ENCODE data around the gene USP5.

Gene USP5

DNA sequence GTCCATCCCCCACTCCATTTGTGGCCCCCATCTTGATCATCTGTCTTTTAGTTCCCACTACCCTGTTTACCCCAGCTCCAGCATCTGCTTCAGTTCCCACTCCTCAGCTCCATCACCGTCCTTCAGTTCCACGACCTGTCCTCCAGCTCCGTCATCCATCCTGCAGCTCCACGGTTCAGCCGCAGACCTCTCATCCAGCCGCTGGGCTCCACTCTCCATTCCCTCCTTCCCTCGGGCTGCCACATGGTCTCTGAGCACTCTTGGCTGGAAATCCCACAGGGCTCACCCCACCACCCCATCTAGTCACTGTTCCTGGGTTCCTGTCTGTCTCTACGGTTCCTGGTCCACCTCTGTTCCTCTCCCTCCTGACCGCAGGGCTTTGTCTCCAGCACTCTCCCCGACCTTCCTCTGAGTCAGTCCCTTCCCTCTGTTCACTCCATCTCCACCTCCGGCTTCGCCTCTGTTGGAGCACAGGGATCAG lies 27.0 kb upstream of the USP5 start:
- peak in 2 of 10 donors; percentile 84 to 86 for DNase-seq
- intact Hi-C loops (cut with DNase I), result loop anchor here (1.0 to 5.0 kb wide), 2 partner anchors 72 to 88 kb away; partner anchors contain the start of gene MLF2

- DNase-seq, result peak; percentile 83 to 98 (median 90)
- intact Hi-C loops (cut with DNase I), result loop anchor here (1.0 to 5.0 kb wide), 2 partner anchors 72 to 88 kb away; partner anchors contain the start of gene MLF2
Measured at GRCh38 chr12:6825398-6826124, 26.4 kb upstream of the USP5 start.

GRCh38 chr12:6826125-6826733 lies 25.7 kb upstream of the USP5 start:
- intact Hi-C loops (cut with DNase I), result loop anchor here (5.0 kb wide), 1 partner anchor 89 kb away; no protein-coding TSS in a partner anchor
- DNase-seq, result peak in 2 of 10 donors; percentile 60 to 66

GRCh38 chr12:6826734-6827436 lies 25.1 kb upstream of the USP5 start:
- intact Hi-C loops (cut with DNase I), result loop anchor here (5.0 kb wide), 1 partner anchor 90 kb away; no protein-coding TSS in a partner anchor

DNA sequence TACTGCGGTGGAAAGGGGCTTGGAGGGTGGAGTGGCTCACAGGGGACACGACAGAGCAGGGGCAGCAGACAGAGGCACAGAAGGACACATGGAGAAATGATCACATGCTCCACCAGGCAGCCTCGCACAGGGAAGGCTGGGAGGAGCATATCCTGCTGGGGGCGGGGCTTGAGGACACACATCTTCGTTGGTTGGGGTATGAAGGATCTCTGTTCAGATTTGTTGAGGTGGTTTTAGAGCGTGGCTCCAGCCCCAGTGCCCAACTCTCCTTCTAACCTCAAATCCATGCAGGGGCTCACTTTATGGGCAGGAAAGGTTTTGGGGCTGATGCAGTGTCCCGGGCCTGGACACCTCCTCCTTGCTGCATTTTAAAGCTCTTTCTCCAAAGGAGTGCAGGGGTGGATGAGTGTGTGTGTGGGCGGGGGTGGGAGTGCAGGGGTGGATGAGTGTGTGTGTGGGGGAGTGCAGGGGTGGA lies 24.5 kb upstream of the USP5 start:
- intact Hi-C loops (cut with DNase I), result loop anchor here (5.0 kb wide), 1 partner anchor 90 kb away; no protein-coding TSS in a partner anchor

More at GRCh38 chr12:6826734-6827436, 25.1 kb upstream of the USP5 start:
- peak in 2 of 10 donors; percentile 59 to 66 for DNase-seq

GRCh38 chr12:6827982-6828780 lies 23.8 kb upstream of the USP5 start, which contains the start of gene P3H3:
TSS of gene P3H3 (plus strand) at chr12:6828407. CDS start at chr12:6828441, 34 bp downstream.
- intact Hi-C loops (cut with DNase I), result loop anchor here (5.0 kb wide), 1 partner anchor 91 kb away; no protein-coding TSS in a partner anchor
- DNase-seq, result peak in 4 of 10 donors; percentile 40 to 89 (median 71)

More for the DNA sequence above, 24.5 kb upstream of the USP5 start:
- peak; percentile 62 to 97 (median 84) for DNase-seq

- intact Hi-C loops (cut with DNase I), result loop anchor here (5.0 kb wide), 1 partner anchor 92 kb away; no protein-coding TSS in a partner anchor
- peak in 8 of 10 donors; percentile 50 to 94 (median 70) for DNase-seq
Measured at GRCh38 chr12:6828781-6829535, 23.0 kb upstream of the USP5 start.

DNA sequence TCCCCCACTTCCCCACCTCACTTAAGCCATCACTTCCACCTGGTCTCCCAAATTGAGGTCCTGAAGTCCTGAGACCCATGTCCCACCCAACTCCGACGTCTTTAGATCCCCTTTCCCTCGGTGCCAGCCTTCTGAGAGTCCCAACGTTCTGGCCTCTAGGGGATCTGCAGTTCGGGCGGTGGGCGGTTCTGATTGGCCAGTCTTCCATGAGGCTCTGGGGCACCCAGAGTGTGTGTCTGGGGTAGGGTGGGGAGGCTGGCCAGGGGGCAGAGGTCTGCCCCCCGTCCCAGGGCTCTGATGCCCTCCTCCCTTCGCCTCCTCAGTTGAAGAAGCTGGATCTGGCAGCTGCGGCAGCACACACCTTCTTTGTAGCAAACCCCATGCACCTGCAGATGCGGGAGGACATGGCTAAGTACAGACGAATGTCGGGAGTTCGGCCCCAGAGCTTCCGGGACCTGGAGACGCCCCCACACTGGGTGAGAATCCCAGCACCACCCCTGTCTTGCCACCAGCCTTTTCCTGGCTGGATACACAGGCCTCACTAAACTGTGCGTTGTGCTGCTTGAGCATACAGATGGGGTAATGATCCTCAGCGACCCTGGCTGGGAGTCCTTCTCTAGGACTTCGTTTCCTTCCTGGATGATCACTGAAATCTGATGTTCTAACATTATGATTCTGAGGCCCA lies 22.3 kb upstream of the USP5 start:
- DNase-seq, result peak in 3 of 10 donors; percentile 54 to 87 (median 87)
- intact Hi-C loops (cut with DNase I), result loop anchor here (5.0 kb wide), 1 partner anchor 92 kb away; no protein-coding TSS in a partner anchor

DNA sequence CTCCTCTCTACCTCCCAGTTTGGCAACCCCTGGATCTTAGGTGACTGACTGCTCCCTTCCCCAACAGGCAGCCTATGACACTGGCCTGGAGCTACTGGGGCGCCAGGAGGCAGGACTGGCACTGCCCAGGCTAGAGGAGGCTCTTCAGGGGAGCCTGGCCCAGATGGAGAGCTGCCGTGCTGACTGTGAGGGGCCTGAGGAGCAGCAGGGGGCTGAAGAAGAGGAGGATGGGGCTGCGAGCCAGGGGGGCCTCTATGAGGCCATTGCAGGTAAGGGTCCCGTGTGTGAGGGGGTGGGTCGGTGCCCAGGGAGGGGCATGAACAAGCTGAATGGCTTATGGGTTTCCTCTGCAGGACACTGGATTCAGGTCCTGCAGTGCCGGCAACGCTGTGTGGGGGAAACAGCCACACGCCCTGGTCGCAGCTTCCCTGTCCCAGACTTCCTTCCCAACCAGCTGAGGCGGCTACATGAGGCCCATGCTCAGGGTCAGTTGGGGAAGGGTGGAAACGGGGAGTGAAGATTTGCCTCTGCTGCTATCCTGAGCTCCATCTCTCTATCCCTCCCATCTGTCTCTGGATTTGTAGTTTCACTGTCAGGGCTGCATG lies 21.6 kb upstream of the USP5 start:
- DNase-seq, result peak in 2 of 10 donors; percentile 57 to 66
- intact Hi-C loops (cut with DNase I), result no loop called here

DNA sequence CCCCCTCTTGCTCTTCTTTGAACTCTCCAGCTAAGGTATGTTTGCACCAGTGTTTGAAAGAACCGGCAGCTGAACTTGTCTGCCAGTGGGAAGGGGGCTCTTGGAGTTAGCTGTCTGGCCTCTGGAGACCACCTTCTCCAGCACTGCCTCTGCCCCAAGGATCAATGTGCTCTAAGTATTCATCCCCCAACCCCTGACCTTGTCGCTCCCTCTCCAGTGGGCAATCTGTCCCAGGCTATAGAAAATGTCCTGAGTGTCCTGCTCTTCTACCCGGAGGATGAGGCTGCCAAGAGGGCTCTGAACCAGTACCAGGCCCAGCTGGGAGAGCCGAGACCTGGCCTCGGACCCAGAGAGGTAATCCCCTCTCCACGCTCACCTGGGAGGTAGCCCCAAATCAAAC lies 21.0 kb upstream of the USP5 start:
- intact Hi-C loops (cut with DNase I), result no loop called here
- no peak for DNase-seq

DNA sequence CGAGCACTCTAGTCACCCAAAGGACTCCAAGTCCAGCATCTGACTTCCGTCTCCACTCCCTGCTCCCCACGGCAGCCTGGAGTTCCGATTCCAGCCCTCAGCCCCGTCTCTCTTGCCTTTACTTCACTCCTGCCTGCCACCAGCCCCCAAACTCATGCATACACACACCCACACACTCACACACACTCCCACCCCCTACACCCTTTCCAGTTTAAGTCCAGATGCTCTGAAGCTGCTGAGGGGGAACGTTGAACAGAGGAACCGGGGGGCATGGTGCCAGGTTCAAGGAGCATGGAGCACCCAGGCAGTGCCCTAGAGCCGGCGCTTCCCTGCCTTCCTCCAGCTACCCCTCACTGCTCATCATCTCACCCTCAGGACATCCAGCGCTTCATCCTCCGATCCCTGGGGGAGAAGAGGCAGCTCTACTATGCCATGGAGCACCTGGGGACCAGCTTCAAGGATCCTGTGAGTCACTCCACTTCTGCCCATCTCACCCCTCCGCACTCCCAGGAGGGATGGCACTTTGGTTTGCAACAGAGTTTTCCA lies 20.4 kb upstream of the USP5 start:
- intact Hi-C loops (cut with DNase I), result no loop called here
- peak in 2 of 10 donors; percentile 53 to 69 for DNase-seq

DNA sequence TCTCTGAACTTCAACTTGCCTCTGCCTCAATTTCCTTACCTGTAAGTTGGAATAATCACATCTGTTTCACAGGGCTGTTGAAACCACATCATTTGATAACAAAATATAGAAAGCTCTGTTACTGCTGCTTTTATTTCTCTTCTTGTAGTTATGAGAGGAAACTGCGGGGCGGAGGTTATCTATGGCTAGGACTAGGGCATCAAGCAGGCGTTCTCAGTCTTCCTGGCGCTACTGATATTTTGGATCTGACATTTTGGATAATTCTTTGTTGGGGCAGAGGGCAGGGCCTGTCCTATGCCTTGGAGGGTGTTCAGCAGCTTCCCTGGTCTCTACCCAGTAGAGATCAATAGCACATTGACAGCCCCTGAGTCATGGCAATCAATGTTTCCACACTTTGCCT lies 19.8 kb upstream of the USP5 start:
- DNase-seq, result peak in 1 of 10 donors; percentile 22
- intact Hi-C loops (cut with DNase I), result no loop called here

- intact Hi-C loops (cut with DNase I), result no loop called here
- DNase-seq, result no peak
Measured at GRCh38 chr12:6833189-6833890, 18.6 kb upstream of the USP5 start.

GRCh38 chr12:6834254-6834653 lies 17.7 kb upstream of the USP5 start:
- DNase-seq, result no peak

DNA sequence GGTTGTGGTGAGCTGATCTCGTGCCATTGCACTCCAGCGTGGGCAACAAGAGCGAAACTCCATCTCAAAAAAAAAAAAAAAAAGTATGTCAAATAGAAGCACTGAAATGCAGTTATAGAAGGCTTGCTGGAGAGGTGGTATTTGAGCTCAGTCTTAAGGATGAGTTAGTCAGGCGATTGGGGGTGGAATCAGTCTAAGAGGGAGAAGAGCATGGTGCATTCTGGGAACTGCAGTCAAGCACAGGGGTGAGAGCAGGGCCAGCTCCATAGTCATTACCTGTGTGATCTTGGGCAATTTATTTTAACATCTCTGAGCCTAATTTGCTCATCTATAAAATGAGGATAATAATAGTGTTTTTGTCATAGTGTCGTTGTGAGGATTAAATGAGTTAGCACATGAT lies 17.1 kb upstream of the USP5 start:
- intact Hi-C loops (cut with DNase I), result no loop called here
- no peak for DNase-seq

More at GRCh38 chr12:6834254-6834653, 17.7 kb upstream of the USP5 start:
- intact Hi-C loops (cut with DNase I), result no loop called here

- DNase-seq, result peak in 1 of 10 donors; percentile 73
- intact Hi-C loops (cut with DNase I), result no loop called here
Measured at GRCh38 chr12:6836851-6837250, 15.1 kb upstream of the USP5 start.
